Transverse colon (tissue), 4 donors: ENCODE measurements around the gene ACAN.

Experiments
- POLR2A ChIP-seq: fragments of 450-650 bp; IDR thresholded peaks from one replicate; pipeline ENCODE4 v1.6.1; 2016; ENCODE audit warnings: antibody characterized with exemption, mild to moderate bottlenecking, moderate library complexity
- POLR2AphosphoS5 ChIP-seq, 3 donors: sonication (generic); formaldehyde crosslinking; IDR thresholded peaks; one replicate each; pipeline ENCODE4 v1.6.1; 2016; ENCODE audit warnings: antibody characterized with exemption in 3 of 3
- TF ChIP-seq, protein P1 (sequence below), 5 experiments: fragments of 200-600 bp in 3 of 5; fragments of 450-650 bp in 2 of 5; sonication (generic) in 3 of 5; IDR thresholded peaks; 1 replicate in 2 of 5; 2 replicates in 3 of 5; pipeline ENCODE4 v1.5.1; 2016 to 2017; ENCODE audit warnings: antibody characterized with exemption in 5 of 5, inconsistent platforms in 3 of 5, mild to moderate bottlenecking in 2 of 5, moderate library complexity in 1 of 5

DNA sequence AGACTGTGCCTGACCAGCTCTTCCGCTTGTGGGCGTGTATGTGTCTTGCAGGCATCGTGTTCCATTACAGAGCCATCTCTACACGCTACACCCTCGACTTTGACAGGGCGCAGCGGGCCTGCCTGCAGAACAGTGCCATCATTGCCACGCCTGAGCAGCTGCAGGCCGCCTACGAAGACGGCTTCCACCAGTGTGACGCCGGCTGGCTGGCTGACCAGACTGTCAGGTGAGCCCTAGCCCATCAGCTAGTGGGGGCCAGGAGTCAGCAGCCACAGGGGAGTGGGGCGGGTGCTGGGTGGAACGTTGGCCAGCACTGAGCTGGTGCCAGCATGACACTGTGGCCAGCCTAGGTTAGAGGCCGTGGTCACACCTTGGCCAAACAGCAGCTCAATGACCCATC, 36.7 kb downstream of the ACAN start:
- TF ChIP-seq POLR2A = no peak
- TF ChIP-seq, protein P1, sequence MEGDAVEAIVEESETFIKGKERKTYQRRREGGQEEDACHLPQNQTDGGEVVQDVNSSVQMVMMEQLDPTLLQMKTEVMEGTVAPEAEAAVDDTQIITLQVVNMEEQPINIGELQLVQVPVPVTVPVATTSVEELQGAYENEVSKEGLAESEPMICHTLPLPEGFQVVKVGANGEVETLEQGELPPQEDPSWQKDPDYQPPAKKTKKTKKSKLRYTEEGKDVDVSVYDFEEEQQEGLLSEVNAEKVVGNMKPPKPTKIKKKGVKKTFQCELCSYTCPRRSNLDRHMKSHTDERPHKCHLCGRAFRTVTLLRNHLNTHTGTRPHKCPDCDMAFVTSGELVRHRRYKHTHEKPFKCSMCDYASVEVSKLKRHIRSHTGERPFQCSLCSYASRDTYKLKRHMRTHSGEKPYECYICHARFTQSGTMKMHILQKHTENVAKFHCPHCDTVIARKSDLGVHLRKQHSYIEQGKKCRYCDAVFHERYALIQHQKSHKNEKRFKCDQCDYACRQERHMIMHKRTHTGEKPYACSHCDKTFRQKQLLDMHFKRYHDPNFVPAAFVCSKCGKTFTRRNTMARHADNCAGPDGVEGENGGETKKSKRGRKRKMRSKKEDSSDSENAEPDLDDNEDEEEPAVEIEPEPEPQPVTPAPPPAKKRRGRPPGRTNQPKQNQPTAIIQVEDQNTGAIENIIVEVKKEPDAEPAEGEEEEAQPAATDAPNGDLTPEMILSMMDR (IDR thresholded peaks at IDR 0.05) = no peak
- TF ChIP-seq POLR2AphosphoS5 (IDR thresholded peaks at IDR 0.05) = no peak
